Transverse colon (tissue), 4 donors: ENCODE results near the gene FAM120B.

Experiments used
- CTCF ChIP-seq, 5 experiments: fragments of 200-600 bp in 3 of 5; fragments of 450-650 bp in 2 of 5; sonication (generic) in 3 of 5; IDR thresholded peaks; 1 replicate in 2 of 5; 2 replicates in 3 of 5; pipeline ENCODE4 v1.5.1; 2016 to 2017; ENCODE audit warnings: antibody characterized with exemption in 5 of 5, inconsistent platforms in 3 of 5, mild to moderate bottlenecking in 2 of 5, moderate library complexity in 1 of 5
- EP300 ChIP-seq: sonication (generic); formaldehyde crosslinking; IDR thresholded peaks from one replicate; pipeline ENCODE4 v1.6.1; 2017; ENCODE audit warnings: antibody characterized with exemption, low read depth
- POLR2A ChIP-seq: fragments of 450-650 bp; IDR thresholded peaks from one replicate; pipeline ENCODE4 v1.6.1; 2016; ENCODE audit warnings: antibody characterized with exemption, mild to moderate bottlenecking, moderate library complexity
- POLR2AphosphoS5 ChIP-seq, 3 donors: sonication (generic); formaldehyde crosslinking; IDR thresholded peaks; one replicate each; pipeline ENCODE4 v1.6.1; 2016; ENCODE audit warnings: antibody characterized with exemption in 3 of 3

GRCh38 chr6:170270984-170271593, 35.5 kb upstream of the FAM120B start:
- TF ChIP-seq POLR2A (no peak), CTCF (IDR thresholded peaks at IDR 0.05) (no peak), POLR2AphosphoS5 (IDR thresholded peaks at IDR 0.05) (no peak), EP300 (no peak)
